WTC11 (cell line): ENCODE data around the gene TRIM3.

Experiments
- CTCF ChIP-seq: fragments of 200-600 bp; IDR thresholded peaks from 2 replicates; pipeline ENCODE4 v1.8.0; 2022; ENCODE audit warnings: antibody characterized with exemption
- KAT7 ChIP-seq: sonication (generic); formaldehyde crosslinking; IDR thresholded peaks from 2 replicates; pipeline ENCODE4 v1.8.1; 2023; ENCODE audit warnings: missing genetic modification reagents, mild to moderate bottlenecking, borderline replicate concordance
- MLX ChIP-seq: sonication (generic); formaldehyde crosslinking; IDR thresholded peaks from 2 replicates; pipeline ENCODE4 v1.8.1; 2023; ENCODE audit warnings: mild to moderate bottlenecking, missing genetic modification reagents, moderate library complexity
- SMAD3 ChIP-seq: sonication (generic); formaldehyde crosslinking; IDR thresholded peaks from 2 replicates; pipeline ENCODE4 v1.8.0; 2022; ENCODE audit warnings: missing genetic modification reagents, mild to moderate bottlenecking, borderline replicate concordance
- TEAD4 ChIP-seq: sonication (generic); formaldehyde crosslinking; IDR thresholded peaks from 2 replicates; pipeline ENCODE4 v1.8.0; 2022; ENCODE audit warnings: mild to moderate bottlenecking, missing genetic modification reagents

- TF ChIP-seq CTCF, result no peak
- TF ChIP-seq TEAD4 (CRISPR knock-in tag), result peak; percentile 54; the same call in 1 of the 2 replicates
- no peak for TF ChIP-seq MLX (CRISPR knock-in tag)
- TF ChIP-seq KAT7 (CRISPR knock-in tag), result no peak
- TF ChIP-seq SMAD3, result no peak
Measured at GRCh38 chr11:6427516-6427915, 46.2 kb downstream of the TRIM3 start.
